Astrocyte (in vitro differentiated cells and primary cell): ENCODE data around the gene SLC35F6.

Experiments
- EZH2 ChIP-seq: IDR thresholded peaks from 2 replicates; pipeline ENCODE4 v1.6.1; 2012; ENCODE audit warnings: mild to moderate bottlenecking, low read length, inconsistent platforms; ENCODE audit not compliant: insufficient read depth
- TF ChIP-seq, protein P1 (sequence below): IDR thresholded peaks from 2 replicates; pipeline ENCODE4 v1.5.1; 2011; ENCODE audit warnings: low read depth, mild to moderate bottlenecking, inconsistent platforms, low read length, moderate library complexity; ENCODE audit not compliant: insufficient read depth

DNA sequence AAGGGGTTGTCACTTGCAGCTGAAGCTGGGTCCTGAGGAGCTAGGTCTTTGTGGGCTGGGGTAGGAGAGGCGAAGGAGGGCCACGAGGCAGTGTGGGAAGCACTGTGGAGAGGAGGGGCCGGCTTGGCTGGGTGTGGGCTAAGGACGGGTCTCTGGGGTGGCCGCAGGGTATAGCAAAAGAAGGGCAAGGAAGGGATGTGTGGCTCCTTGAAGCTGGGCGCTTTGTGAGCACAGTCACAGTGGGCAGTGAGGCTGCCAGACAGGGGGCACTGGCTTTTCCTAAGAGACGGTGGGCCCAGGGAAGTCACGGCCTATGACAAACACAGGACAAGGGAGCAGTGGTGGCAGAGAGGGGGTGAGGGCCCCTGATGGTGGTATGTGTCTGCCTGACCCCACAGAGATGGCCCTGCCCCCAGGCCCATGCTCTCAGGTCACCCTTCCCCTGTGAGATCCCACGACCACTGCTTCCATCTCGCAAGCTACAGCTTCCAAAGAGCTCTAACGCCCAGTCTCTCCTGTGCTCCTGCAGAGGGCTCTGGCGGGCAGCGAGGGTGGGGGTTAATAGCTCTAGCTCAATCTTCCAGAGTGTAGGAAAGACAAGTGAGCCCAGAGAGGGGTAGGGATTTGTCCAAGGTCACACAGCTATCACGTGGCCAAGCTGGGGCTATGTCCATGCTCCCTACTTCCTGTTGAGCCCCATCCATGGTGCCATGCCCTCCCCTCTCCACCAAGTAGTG lies 39.1 kb upstream of the SLC35F6 start:
- TF ChIP-seq, protein P1, sequence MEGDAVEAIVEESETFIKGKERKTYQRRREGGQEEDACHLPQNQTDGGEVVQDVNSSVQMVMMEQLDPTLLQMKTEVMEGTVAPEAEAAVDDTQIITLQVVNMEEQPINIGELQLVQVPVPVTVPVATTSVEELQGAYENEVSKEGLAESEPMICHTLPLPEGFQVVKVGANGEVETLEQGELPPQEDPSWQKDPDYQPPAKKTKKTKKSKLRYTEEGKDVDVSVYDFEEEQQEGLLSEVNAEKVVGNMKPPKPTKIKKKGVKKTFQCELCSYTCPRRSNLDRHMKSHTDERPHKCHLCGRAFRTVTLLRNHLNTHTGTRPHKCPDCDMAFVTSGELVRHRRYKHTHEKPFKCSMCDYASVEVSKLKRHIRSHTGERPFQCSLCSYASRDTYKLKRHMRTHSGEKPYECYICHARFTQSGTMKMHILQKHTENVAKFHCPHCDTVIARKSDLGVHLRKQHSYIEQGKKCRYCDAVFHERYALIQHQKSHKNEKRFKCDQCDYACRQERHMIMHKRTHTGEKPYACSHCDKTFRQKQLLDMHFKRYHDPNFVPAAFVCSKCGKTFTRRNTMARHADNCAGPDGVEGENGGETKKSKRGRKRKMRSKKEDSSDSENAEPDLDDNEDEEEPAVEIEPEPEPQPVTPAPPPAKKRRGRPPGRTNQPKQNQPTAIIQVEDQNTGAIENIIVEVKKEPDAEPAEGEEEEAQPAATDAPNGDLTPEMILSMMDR, result no peak
- no peak for TF ChIP-seq EZH2
